Measurements from ENCODE around the gene HCRTR1.

The HCRTR1 gene

DNA sequence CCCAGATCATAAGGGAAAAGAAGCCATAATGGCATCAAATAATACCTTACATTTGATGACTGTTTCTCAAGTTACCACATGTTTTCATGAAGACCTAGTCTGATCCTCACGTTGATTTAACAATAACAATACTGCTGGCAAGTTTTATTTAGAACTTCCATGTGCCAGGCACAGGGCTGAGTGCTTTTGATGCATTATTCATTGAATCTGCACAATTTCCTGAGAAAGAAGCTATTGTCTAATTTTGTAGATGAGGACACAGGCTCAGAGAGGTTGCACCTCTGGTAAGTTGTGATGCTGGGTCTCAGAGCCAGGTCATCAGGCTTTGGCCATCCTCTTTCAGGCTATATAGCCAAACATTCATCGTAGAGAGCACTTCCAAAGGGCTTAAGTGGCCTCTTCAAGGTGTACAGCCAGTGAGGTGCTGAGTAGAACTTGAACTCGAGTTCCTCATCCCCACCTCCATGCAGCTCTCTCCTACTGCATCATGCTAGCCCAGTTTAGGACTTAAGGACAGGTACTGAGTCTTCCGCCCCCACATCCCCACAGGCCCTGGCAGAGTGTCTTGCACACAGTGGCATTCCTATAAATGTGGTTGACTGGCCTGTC is 35.5 kb downstream of the HCRTR1 start:
- no peak for DNase-seq

DNA sequence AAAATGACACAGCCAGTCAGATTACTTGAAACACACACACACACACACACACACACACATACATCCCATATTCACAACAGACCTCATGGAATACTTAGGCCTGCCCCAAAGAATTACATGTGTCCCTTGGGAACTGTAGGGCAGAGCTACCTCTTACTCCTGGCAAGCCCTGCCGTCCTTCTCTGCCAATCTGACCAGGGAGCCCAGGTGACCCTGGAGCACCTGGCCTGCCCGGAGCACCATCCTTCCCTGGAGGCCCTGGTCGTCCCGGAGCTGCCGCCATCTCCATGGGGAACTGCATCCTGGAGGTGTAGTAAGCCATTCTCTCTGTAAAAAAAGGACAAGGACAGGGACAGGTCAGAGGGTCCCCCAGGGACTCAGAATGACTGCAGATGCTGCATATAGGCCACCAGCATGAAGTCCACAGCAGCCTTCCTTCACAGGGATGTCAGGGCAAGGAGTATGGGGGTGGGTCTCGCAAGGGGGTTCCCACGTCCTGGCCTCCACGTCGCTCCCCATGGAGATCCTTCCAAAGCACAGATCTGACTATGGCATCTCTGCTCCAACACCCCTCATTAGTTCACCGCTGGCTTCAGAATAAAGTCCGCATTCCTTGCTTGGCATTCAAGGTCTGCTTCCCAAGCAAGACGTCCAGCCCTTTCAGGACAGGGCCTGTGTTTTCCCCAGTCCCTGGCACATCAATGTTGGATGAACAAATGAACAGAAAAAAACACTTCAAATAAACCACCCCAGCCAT is 36.4 kb downstream of the HCRTR1 start:
- DNase-seq: no peak

DNA sequence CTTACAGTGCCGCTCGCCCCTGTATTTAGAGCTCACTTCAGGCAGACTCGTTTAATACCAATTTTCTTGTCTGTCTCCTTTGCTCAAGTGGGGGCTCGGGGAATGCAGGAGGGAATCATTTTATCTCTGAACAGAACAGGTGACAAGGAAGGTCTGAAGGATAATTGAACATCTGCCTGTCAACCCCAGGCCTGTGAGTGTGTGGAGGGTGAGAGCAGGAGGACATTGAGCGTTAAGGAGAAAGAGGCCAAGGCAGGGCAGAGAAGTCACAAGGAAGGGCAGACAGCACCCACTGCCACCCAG is 36.9 kb downstream of the HCRTR1 start:
- DNase-seq: no peak

DNA sequence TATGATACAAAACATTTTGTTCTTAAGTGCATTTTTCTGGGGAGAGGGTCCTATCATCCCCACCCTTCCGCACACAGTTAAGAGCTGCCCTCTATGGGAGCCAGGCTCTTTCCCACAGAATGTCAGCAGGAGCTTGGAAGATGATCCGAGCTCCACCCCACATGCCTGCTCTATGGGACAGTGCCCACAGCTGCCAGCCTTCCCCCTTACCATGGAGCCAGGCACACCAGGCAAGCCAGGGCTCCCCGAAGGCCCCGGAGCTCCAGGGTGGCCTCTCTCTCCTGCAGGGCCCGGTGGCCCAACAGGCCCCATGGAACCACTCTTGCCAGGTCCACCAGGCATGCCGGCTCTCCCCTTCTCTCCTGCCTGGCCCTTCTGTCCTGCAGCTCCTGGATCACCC is 37.6 kb downstream of the HCRTR1 start:
- DNase-seq: no peak

DNA sequence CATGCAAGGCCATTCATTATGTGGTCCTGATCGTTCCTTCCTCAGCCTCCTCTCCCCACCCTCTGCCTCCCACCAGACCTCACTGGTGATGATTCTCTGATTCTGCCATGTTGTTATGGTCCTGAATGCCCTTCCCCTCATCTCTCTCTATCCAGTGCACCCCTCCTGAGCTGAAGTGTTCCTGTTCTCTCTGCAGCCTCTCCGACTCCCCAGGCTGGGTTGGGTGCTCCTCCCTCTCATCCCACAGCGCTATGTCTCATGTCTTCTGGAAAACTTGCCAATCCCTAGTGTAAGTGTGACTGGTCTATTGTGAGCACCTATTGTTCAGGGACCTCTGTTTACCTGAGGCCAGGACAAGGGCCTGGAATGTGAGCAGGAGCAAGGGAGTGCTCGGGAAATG is 38.3 kb downstream of the HCRTR1 start:
- no peak for DNase-seq

DNA sequence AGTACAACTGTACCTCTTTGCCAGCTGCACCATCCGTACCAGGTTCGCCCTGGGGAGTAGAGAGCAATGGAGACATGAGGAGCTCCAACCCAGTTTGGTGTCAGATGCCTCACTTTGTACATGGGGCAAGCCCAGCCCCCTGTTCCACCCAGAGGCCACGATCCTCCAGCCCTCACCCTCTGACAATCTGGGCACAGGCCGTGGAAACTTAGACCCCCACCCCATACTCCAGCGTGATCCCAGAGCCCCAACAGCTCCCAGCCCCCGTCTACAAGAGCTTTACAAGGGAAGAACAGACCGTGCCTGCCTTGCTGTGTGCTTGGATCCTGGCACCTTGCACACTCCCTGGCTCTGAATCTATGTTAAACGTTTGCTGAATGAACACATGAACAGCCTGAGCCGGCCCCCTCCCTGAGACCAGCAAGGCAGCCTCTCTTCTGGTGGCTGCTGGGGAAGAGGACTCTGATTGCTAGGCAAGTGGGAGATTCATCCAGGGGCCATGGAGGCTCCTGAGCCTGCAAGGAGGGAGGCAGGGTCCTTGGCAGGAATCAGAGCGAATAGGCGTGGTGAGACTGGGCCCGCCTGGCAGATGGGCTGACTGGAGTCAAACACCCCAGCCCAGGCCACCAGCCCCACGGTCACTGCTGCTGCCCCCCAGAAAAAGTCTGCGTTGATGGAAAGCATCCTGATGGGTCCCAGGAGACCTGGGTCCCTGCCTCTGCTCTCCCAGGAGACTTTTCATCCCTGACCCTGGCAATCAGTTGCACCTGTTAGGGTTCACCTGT is 39.7 kb downstream of the HCRTR1 start:
- no peak for DNase-seq

DNA sequence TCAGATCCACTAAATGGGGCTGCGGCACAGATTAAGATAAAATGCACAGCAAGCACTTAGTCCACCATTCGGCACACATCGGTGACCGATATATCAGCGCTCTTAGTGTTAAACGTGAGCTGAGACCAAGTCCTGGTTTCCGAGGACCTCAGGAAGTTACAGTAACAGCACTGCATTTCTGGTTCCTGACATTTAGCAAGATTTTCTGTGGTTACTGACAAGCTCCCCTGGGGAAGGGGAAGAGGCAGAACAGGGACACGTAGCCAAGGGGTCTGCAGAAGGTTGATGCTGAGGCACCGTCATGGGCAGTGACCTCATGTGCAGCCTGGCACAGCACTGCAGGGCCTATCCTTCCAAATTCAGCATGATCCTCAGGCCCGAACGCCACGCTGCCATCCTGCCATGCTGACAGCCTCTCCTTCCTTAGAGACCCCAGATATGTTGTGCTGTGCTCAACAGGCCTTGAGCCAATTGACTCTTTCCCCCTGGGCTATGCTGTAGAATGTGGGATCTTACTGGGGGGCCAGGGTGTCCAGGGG is 40.6 kb downstream of the HCRTR1 start:
- no peak for DNase-seq

DNA sequence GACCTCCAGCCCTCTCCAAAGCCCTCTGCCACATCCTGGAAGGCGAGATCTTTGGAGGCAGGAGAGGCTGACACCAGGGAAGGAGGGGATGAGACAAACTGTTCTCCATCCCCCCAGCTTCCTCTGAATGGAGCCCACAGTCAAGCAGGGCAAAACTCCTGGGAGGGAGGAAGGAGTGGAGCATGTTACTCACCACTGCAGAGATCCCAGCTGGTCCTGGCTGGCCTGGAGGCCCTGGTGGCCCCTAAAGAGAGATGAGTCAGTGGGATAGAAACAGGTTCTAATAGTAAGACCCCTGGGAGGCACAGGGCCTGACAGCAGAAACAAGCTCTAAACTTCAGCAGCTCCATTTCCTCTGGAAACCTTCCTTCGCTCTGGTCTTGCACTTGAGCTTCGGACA is 41.2 kb downstream of the HCRTR1 start:
- no peak for DNase-seq

DNA sequence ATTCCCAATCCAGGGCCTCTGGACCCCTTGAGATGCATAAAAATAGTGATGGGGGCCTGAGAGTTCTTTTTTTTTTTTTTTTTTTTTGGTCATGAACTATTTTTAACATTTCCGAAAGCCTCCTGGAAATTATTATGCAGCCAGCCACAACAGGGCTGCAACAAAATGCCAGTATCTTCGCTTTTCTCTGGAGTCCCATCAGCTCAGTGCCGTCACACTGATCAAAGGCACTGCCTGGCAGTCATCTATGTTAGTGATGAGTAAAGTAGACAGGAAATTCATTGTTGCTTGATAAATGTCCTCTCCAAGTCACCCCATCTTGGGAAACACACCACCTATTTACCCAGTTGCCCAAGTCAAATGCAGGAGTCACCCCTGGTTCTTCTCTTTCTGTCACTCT is 42.4 kb downstream of the HCRTR1 start:
- no peak for DNase-seq

DNA sequence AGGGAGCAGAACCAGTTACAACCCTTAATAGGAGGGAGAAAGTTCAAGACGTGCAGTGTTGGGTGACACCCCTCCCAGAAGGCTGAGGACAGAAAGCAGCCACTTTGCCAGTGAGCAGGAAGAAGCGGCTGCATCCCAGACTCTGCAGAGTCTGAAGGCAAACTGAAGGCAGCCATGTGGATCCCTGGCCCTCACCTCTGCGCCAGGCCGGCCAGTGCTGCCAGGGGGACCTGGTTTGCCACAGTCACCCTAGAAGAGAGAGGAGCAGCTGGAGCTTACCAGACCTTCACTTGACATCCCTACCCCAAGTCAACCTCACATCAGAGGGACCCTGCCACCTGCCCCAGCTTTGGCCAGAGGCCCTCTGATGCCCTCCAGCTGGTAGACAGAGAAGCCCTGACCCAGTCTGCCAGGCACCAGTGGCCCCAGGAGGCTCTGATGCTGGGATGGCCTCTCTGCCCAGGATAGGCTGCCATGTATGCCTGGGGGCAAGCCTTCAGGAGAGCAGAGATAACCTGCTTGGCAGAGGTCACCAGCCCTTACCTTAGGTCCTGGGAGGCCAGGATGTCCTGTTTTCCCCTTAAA is 43.5 kb downstream of the HCRTR1 start:
- DNase-seq: no peak

DNA sequence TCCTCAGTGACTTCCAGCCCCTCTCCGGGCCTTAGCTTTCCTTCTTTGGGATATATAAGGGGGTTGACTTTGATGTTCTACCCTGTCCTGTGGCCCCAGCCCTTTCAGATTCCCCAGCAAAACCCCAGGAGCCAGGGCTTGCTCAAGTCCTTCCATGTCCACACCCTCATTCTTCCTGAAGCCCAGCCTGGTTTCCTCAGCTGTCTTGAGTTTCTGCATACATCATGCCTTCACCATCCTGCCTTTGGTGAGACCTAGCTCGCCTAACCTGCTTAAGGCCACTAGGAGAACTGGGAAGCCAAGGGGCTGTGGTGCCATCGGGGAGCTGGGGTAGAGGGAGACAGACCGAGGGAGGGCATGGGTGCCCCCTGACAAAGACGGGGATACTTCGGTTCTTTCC is 44.4 kb downstream of the HCRTR1 start:
- DNase-seq: no peak

DNA sequence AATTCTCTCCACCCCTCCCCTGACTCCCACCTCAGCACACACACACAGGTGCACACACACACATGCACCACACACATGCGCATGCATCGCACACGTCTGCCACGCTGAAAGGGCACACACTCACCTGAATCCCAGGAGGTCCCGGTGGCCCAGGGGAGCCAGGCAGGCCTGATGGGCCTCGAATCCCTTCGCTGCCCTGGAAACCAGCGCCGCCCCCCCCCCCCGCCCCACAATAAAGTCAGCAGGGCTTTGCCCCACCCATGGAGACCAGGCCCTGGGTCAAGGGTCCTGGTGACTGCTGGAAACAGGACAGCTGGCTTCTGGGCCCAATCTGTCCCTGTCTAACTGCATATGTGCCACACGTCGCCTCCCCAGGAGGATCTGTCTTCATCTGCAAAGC is 45.0 kb downstream of the HCRTR1 start:
- DNase-seq: no peak

DNA sequence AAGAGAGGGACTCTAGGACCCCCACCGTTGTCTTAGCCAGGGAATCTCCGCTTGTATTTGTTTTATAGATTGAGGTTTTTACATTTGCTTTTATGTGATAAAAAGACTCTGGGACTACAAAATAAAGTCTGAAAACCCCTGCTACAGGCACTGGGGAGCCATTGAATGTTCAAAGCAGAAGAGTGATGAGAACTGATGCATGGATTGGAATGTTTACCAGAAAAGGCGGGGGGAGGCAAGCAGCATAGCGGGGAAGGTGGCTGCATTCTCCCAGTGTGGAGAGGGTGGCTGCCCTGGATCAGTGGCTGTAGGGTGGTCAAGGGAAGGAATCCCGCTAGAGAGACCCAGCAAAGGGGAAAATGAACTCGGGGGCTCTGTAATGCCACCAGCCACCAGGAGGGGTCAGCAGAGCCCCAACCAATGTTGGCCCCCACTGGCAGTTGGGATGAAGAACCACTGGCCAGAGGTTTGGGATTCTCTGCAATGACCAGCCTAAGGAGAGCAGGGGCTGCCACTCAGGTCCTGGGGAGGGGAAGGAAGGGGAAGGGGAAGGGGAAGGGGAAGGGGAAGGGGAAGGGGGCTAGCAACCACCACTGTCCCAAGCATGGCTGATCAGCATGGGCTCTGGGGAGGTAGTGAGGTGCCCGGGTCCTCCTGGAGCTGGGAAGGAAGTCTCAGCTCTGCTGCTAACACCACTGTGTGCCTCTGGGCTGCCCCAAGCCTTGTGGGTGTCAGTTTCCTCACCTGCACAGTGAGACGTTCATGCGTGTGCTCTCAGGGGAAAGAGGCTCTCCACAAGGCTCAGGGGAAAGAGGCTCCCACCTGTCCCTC is 46.3 kb downstream of the HCRTR1 start:
- DNase-seq: peak; percentile 25

DNA sequence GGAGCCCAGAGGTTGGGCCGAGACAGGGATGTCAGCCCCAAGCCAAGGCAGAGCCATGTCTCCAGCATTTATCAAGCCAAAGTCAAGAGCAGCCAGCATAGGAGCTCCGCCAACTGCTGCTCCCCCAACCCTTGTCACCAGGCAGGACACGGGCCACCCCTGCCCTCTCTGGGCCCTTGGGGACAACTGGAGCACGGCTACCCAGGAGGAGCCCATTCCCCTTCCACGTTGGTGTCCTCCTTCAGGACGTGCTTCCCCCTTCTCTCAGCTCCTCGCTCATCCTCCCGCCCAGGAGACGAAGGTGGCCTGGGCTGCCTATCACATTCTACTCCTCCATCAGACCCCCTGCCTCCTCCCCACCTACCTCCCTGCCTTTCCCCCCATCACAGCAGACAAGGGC is 47.0 kb downstream of the HCRTR1 start:
- DNase-seq: no peak

DNA sequence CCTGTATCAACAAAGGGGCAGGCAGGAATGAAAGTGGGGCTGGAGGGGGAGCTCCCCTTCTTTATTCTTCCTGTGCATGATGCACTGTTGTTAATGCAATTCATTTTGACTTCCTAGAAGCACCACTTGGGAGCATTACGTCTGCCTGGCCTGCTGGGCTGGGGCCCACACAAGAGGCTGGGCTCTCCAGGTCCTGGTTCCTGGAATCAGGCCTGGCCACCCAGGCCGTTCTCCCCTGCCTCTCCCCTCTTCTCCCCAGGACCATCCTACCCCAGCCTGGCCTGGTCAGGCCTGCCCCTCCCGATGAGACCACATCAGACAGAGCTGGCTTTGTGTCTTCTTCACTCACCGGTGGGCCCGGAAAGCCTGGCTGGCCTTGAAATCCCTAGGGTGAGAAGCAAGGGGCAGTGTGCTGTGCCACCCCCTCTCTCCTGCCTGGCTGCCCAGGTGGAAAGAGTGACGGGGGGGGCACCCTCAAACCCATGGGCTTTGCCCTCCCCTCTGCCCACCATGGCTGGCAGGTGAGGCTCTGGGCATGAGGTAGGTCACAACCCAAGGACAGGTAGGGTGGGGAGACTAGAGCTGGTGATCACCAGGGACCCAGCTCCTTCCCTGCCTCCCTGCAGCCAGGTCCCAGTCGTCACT is 47.9 kb downstream of the HCRTR1 start:
- DNase-seq: no peak

DNA sequence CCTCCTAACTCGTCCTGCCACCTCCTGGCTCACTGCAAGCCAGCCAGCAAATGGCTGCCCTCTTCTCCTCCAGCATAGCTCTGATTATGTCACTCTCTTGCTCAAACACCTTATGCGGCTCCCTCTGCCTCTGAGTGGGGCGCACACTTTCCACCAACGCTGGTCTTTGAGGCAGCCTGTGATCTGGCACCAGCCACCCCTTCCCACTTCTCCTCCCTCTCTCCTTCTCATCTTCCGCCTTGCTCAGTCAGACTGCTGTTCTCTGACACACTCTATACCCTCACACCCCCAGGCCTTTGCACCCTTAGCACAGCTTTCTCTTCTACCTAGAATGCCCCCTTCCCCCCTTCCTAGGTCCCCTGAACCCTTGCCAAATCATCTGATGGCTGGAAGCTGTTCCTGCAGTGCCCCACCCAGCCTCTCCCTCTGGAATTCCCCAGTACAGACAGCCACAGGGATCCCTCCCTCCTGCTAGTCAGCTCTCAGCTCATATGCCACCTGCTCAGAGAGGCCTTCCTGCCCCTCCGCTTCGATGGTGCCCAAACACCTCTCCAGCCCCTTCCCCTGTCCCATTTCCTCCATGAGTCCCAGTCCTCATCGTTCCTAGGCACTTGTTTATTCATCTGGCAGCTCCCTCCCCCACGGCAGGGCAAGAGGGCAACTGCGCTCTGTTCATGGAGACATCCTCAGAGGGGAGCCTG is 48.9 kb downstream of the HCRTR1 start:
- DNase-seq: no peak

DNA sequence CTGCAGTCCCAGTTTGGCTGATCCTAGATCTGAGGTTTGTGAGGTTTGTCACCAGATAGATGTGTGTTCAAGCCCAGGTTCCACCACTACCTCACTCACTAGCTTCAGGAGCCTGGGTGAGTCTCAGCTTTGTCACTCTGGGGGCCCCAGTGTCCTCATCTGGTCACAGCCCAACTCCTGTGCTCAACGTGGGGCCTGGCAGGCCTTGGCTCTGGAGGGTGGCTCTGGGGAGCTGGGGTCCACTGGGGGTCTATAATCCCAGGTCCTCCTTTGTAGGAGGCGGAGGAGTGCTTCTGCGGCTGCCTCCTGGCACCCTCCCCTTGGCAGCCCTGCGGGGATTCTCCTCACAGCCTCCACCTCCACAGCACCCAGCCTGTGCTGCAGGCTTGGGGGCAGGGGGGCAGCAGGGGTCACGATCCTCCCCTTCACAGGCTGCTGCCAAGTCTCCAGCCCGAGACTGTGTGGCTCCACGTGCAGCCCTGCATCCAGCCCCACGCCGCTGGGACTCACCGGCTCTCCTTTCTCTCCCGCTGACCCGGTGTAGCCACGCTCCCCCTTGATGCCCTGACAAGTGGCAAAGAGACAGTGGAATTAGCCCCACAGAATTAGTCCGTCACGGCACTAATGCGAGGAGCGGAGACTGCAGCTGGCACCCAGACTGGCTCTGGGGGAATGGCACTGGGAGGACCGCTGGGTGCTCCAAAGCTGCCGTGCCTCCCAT is 49.7 kb downstream of the HCRTR1 start:
- DNase-seq: no peak

DNA sequence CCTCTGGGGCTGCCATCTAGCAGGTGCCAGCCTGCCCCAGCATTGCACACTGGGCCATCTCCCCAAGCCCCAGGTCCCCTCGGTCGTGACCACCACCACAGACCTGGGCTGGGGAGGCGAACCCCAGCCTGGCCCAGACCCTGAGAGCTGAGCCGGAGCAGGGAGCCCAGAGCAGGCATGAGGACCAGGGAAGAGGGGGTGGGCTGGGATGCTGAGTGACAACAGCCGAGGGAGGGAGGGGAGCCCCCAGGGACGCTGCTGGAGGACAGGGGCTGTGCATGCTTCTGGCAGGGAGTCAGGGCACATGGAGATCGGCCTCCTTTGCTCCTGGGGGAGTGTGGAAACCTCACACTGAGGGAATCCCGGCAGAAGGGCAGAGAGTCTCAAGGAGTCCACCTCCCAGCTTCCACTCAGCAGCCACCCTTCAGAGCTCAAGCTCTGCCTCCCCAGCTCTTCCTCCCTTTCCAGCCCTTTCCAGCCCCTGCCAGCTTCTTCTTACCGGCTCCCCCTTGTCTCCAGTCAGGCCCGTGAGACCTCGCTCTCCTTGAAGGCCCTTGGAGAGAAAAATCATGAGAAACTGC is 50.9 kb downstream of the HCRTR1 start:
- no peak for DNase-seq

DNA sequence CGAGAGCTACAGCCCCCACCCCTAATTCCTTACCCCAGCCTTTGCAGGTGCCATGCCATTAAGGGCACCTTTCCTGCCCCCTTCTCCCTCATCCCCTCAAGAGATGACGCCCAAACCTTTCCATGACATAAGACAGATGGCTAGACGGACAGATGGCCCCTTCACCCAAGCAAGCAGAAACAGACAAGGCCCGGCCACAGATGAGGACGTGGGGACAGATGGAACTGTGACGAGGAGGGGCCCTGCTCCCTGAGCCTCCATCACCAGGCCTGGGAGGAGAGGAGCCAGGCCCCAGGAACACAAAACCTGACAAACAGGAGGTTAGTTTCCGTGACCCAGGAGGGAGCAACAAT is 51.9 kb downstream of the HCRTR1 start:
- DNase-seq: no peak

DNA sequence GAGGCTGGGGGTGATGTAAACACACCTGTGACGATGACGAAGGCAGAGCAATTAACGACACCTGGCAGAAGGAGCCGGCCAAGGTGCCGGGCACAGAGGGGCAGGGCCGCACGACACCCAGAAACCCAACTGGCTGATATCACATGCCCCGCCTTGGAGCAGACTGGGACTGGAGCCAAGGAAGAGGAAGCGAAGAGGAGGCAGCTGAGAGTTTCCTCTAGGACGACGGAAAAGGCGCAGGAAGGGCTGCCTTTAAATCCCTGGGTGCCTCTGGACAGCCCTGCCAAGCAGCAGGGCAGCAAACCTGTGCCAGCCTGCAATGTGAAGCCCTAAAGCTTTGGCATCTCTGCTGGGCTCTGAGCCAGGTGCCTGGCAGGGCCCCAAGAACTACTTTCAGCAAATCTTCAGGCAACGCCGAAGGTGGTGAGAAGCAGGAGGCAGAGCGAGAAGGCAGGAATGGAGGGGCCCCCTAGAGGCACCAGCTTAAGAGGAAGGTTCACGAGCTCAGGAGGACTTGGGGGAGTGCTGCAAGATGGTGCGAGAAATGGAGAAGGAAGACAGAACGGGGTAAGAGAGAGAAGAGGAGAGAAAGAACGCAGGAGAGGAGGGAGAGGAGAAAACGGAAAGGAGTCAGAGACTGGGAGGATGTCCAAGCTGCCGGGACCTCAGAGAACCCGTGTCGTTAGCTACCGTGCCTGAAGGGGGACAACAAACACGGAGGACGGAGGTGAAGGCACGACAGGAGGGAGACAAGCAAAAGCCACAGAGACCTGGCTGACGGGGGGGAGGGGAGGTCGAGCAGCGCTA is 52.5 kb downstream of the HCRTR1 start:
- DNase-seq: no peak
